ENCODE data around the gene ACTN2.

ACTN2 gene

DNA sequence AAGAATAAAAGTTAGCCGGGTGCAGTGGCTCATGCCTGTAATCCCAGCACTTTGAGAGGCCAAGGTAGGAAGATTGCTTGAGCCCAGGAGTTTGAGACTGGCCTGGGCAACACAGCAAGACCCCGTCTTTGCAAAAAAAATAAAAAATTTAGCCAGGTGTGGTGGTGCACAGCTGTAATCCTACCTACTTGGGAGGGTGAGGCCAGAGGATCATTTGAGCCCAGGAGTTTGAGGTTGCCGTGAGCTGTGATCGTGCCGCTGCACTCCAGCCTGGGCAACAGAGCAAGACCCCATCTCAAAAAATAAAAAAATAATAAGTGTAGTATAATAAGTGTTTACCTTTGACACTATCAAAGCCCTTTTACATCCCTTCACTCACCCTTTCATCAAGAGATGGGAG, 5.0 kb downstream of the ACTN2 start:
- no peaks in the 10 kb centered on the region for H4K20me1 ChIP-seq (ENCODE audit: control insufficient read depth, insufficient read depth, low read depth, low read length)
- H3K4me3 ChIP-seq (ENCODE audit: low read length) = no peak overlapping the region
- H3K4me2 ChIP-seq (ENCODE audit: low read length) = no peak overlapping the region
- TF ChIP-seq EZH2phosphoT487 (IDR thresholded peaks at IDR 0.05; ENCODE audit: borderline replicate concordance, low read length) = no peak
- TF ChIP-seq, protein P1, sequence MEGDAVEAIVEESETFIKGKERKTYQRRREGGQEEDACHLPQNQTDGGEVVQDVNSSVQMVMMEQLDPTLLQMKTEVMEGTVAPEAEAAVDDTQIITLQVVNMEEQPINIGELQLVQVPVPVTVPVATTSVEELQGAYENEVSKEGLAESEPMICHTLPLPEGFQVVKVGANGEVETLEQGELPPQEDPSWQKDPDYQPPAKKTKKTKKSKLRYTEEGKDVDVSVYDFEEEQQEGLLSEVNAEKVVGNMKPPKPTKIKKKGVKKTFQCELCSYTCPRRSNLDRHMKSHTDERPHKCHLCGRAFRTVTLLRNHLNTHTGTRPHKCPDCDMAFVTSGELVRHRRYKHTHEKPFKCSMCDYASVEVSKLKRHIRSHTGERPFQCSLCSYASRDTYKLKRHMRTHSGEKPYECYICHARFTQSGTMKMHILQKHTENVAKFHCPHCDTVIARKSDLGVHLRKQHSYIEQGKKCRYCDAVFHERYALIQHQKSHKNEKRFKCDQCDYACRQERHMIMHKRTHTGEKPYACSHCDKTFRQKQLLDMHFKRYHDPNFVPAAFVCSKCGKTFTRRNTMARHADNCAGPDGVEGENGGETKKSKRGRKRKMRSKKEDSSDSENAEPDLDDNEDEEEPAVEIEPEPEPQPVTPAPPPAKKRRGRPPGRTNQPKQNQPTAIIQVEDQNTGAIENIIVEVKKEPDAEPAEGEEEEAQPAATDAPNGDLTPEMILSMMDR (IDR thresholded peaks at IDR 0.05; ENCODE audit: low read depth, low read length, poor library complexity, severe bottlenecking) = no peak
- no peaks in the 10 kb centered on the region for H3K4me1 ChIP-seq (ENCODE audit: control insufficient read depth, low read length)
- H3K27ac ChIP-seq (ENCODE audit: low read depth, low read length) = no peak overlapping the region
- H3K9me3 ChIP-seq (ENCODE audit: control insufficient read depth, insufficient read depth, low read length) = no peaks in the 10 kb centered on the region
- no peaks in the 10 kb centered on the region for H3K36me3 ChIP-seq (ENCODE audit: control insufficient read depth, low read length)
- no peaks in the 10 kb centered on the region for H3F3A ChIP-seq (ENCODE audit: control insufficient read depth, insufficient read depth)
- H3K9me2 ChIP-seq (replicated peaks; ENCODE audit: control insufficient read depth, low read length) = no peaks in the 10 kb centered on the region
- H3K79me2 ChIP-seq (ENCODE audit: control insufficient read depth, low read length) = no peaks in the 10 kb centered on the region
- no peaks in the 10 kb centered on the region for H3K27me3 ChIP-seq (ENCODE audit: control insufficient read depth, low read length)

DNA sequence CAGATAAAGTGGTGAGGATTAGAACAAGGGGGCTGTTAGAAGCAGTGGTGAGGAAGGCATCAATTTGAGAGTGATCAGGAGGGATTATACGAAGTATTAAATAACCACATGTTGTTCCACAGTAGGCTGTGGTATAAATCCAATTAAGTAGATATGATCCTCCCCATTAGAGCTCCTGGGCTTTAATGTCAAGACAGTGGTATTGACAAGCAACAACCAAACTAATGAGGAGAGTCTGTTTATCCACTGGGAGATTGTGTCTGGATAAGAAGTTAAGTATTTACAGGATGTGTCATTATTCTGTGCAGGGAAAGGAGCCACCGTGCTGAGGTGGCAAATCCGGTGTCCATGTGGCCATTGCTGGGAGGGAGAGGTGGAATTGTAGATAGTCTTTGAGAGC, 5.8 kb downstream of the ACTN2 start:
- no peaks in the 10 kb centered on the region for H3F3A ChIP-seq (ENCODE audit: control insufficient read depth, insufficient read depth)
- H3K27ac ChIP-seq (ENCODE audit: low read depth, low read length) = no peak overlapping the region
- no peak overlapping the region for H3K4me2 ChIP-seq (ENCODE audit: low read length)
- no peaks in the 10 kb centered on the region for H3K9me2 ChIP-seq (replicated peaks; ENCODE audit: control insufficient read depth, low read length)
- TF ChIP-seq, protein P1 (IDR thresholded peaks at IDR 0.05; ENCODE audit: low read depth, low read length, poor library complexity, severe bottlenecking) = no peak
- no peak for TF ChIP-seq EZH2phosphoT487 (IDR thresholded peaks at IDR 0.05; ENCODE audit: borderline replicate concordance, low read length)
- H3K79me2 ChIP-seq (ENCODE audit: control insufficient read depth, low read length) = no peaks in the 10 kb centered on the region
- no peaks in the 10 kb centered on the region for H3K9me3 ChIP-seq (ENCODE audit: control insufficient read depth, insufficient read depth, low read length)
- H3K4me3 ChIP-seq (ENCODE audit: low read length) = no peak overlapping the region
- H3K27me3 ChIP-seq (ENCODE audit: control insufficient read depth, low read length) = no peaks in the 10 kb centered on the region
- no peaks in the 10 kb centered on the region for H3K36me3 ChIP-seq (ENCODE audit: control insufficient read depth, low read length)
- H3K4me1 ChIP-seq (ENCODE audit: control insufficient read depth, low read length) = no peaks in the 10 kb centered on the region
- no peaks in the 10 kb centered on the region for H4K20me1 ChIP-seq (ENCODE audit: control insufficient read depth, insufficient read depth, low read depth, low read length)

DNA sequence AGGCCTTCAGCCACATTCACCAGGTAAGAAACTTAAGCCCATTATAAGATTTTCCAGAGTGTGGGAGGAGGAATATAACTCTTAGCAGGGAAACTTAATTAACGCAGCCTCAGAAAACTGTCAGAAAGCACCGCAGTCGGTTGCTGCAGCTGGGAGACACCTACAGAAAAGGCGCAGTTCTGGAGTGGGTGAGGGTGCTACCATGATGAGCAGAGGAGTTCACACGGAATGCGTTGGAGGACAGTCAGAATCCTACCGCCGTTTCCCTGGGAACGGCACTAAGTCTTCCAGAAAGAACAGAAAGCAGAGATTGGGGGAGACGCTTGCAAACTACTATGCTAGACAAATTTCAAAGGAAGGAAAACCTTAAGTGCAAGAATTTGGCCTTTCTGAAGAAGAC, 6.4 kb downstream of the ACTN2 start:
- Histone ChIP-seq H3K36me3 (ENCODE audit: control insufficient read depth, low read length) (no peaks in the 10 kb centered on the region), H3K27me3 (ENCODE audit: control insufficient read depth, low read length) (no peaks in the 10 kb centered on the region), H3K4me1 (ENCODE audit: control insufficient read depth, low read length) (no peaks in the 10 kb centered on the region), H3K4me3 (ENCODE audit: low read length) (no peak overlapping the region), H4K20me1 (ENCODE audit: control insufficient read depth, insufficient read depth, low read depth, low read length) (no peaks in the 10 kb centered on the region), H3K9me3 (ENCODE audit: control insufficient read depth, insufficient read depth, low read length) (no peaks in the 10 kb centered on the region), H3F3A (ENCODE audit: control insufficient read depth, insufficient read depth) (no peaks in the 10 kb centered on the region), H3K79me2 (ENCODE audit: control insufficient read depth, low read length) (no peaks in the 10 kb centered on the region), H3K27ac (ENCODE audit: low read depth, low read length) (no peak overlapping the region), H3K9me2 (replicated peaks; ENCODE audit: control insufficient read depth, low read length) (no peaks in the 10 kb centered on the region), H3K4me2 (ENCODE audit: low read length) (no peak overlapping the region)
- TF ChIP-seq, protein P1 (IDR thresholded peaks at IDR 0.05; ENCODE audit: low read depth, low read length, poor library complexity, severe bottlenecking) = no peak
- TF ChIP-seq EZH2phosphoT487 (IDR thresholded peaks at IDR 0.05; ENCODE audit: borderline replicate concordance, low read length) = no peak

DNA sequence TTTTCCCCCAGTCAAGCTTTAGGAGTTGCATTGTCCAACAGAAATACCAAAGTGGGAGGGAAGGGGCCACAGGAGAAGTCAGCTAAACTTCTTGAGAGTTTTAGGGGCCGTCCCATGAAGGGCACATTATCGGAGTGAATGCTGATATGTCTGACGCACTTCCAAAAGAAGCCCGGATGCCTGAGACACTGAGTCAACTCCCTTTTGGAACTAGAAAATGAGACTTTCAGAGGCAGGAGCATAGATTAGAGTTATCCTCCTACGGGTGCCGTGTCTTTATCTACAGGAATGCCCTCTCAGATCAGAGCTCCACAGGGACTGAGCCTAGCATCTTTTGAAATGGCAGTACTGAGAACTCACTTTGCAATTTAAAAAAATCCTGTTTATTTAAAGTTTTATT, 13.1 kb downstream of the ACTN2 start:
- Histone ChIP-seq H3K4me2 (ENCODE audit: low read length) (no peak overlapping the region), H3F3A (ENCODE audit: control insufficient read depth, insufficient read depth) (no peaks in the 10 kb centered on the region), H3K9me3 (ENCODE audit: control insufficient read depth, insufficient read depth, low read length) (no peaks in the 10 kb centered on the region), H3K4me1 (ENCODE audit: control insufficient read depth, low read length) (no peaks in the 10 kb centered on the region), H4K20me1 (ENCODE audit: control insufficient read depth, insufficient read depth, low read depth, low read length) (no peaks in the 10 kb centered on the region), H3K36me3 (ENCODE audit: control insufficient read depth, low read length) (no peaks in the 10 kb centered on the region), H3K27me3 (ENCODE audit: control insufficient read depth, low read length) (no peaks in the 10 kb centered on the region), H3K79me2 (ENCODE audit: control insufficient read depth, low read length) (no peaks in the 10 kb centered on the region), H3K9me2 (replicated peaks; ENCODE audit: control insufficient read depth, low read length) (no peaks in the 10 kb centered on the region), H3K4me3 (ENCODE audit: low read length) (no peak overlapping the region), H3K27ac (ENCODE audit: low read depth, low read length) (no peak overlapping the region)
- TF ChIP-seq, protein P1 (IDR thresholded peaks at IDR 0.05; ENCODE audit: low read depth, low read length, poor library complexity, severe bottlenecking) = no peak
- TF ChIP-seq EZH2phosphoT487 (IDR thresholded peaks at IDR 0.05; ENCODE audit: borderline replicate concordance, low read length) = no peak
